WI38 (cell line): Measurements from ENCODE around the gene TSPAN8.

Experiments
- H3K4me3 ChIP-seq: 2 replicates; pipeline ENCODE4 v1.5.1; 2011; ENCODE audit warnings: low read depth, mild to moderate bottlenecking, control low read depth, low read length
- CTCF ChIP-seq: IDR thresholded peaks from 2 replicates; pipeline ENCODE4 v1.5.1; 2012; ENCODE audit warnings: low read depth, mild to moderate bottlenecking, control low read depth, low read length

The TSPAN8 gene

GRCh38 chr12:71139153-71139735, 18.6 kb downstream of the TSPAN8 start:
- TF ChIP-seq CTCF = no peak
- no peak overlapping the region for H3K4me3 ChIP-seq

GRCh38 chr12:71138011-71138410, 19.8 kb downstream of the TSPAN8 start:
- TF ChIP-seq CTCF = no peak
- H3K4me3 ChIP-seq = no peak overlapping the region

- H3K4me3 ChIP-seq = no peak overlapping the region
- no peak for TF ChIP-seq CTCF
Measured at GRCh38 chr12:71135812-71136176, 22.0 kb downstream of the TSPAN8 start.

DNA sequence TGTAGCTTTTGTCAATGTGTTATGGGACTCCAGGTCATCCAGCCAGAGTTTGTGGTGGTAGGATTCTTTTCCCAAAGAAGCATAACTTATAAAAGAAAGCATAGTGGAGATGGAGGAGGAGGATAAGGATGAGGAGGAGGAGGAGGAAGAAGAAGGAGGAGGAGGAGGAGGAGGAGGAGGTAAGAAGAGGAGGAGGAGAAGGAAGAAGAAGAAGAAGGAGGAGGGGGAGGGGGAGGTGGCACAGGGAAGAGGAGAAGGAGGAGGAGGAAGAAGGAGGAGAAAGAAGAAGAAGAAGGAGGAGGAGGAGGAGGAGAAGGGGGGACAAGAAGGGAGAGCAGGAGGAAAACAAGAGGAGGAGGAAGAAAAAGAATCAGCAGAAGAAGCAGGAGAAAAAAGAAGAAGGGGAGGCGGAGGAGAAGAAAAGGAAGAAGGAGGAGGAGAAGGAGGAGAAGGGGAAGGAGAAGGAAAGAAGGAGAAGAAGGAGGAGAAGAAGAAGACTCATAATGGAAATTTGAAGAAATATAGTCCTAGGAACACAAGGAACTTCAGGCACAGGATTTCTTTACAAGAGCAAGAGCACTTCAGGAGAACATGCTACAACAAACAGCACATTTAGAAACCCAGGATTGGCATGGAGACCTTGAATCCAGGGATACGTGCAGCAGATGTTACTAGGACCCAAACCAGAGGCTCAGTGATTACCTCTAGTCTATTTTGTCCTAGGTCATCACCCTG, 22.6 kb downstream of the TSPAN8 start:
- TF ChIP-seq CTCF = no peak
- H3K4me3 ChIP-seq = no peak overlapping the region

DNA sequence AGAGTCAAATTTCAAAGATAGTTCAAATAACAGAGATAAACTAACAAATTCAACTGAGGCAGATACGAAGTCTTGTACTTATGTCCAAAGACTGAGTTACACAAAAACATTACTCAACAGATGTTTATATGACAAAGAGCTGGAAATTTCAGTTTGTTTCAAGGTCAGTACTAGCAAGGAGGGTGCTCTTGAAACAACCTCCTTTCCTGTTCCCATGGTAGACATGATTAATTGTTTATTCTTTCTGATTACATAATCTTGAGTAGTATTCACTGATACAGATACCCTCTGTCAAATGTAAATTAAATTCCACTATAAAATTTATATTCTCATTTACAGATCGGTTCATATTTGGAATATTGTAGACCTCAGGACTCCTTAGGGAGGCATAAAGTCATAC, 23.4 kb downstream of the TSPAN8 start:
- no peak for TF ChIP-seq CTCF
- no peak overlapping the region for H3K4me3 ChIP-seq

DNA sequence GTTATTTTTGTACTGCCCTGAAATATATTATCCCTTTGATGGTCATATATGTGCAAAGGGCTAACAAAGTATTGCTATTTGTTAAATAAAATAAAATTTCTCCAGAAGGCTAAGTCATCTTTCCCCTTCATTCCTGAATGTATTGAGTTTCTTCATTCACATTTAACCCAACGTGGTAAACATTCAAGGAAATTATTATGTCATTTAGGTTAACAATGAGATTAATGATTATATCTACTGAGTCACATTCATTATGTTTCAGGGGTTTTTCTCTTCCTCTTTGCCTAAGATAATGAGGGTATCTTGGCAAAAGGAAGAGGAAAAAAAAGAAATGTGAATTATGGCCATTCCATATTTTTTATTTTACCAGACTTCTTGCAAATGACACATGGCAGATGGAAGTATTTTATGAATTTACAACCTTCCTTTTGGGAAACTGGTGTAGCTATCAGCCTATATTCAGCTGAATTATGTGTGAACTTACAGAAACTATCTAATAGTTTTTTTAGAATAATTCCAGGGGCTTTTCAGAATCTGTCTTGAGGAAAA, 27.2 kb downstream of the TSPAN8 start:
- no peak for TF ChIP-seq CTCF
- H3K4me3 ChIP-seq = no peak overlapping the region

GRCh38 chr12:71129364-71129763, 28.4 kb downstream of the TSPAN8 start:
- H3K4me3 ChIP-seq = no peak overlapping the region
- TF ChIP-seq CTCF = no peak
